HG02840 (cell line): ENCODE results near the gene FAM120C.

ENCODE experiments used
- ATAC-seq: cut with Tn5 transposase; IDR thresholded peaks from one replicate; pipeline ENCODE4 v1.9.1; 2021; ENCODE audit warnings: mild to moderate bottlenecking, moderate library complexity, moderate number of reproducible peaks; ENCODE audit not compliant: unreplicated experiment, low FRiP score

FAM120C gene

GRCh38 chrX:54043541-54044125 is 139.4 kb downstream of the FAM120C start:
- peak; percentile 32 for ATAC-seq

GRCh38 chrX:54043056-54043455 is 140.0 kb downstream of the FAM120C start:
- ATAC-seq, result no peak

GRCh38 chrX:54042609-54043021 is 140.4 kb downstream of the FAM120C start:
- no peak for ATAC-seq

GRCh38 chrX:54030329-54030728 is 152.7 kb downstream of the FAM120C start:
- ATAC-seq, result no peak

- ATAC-seq, result no peak
Observed at GRCh38 chrX:54029529-54030143, 153.4 kb downstream of the FAM120C start.

GRCh38 chrX:54024350-54024749 is 158.7 kb downstream of the FAM120C start:
- ATAC-seq, result no peak
